ENCODE data around the gene ARHGAP45. TPM values are rescaled to one million over a fixed set of nuclear protein-coding genes. Genes with fewer than 3 reads are reported as not detected.

ARHGAP45 gene
- total RNA-seq, 1 donor from 2014 or later = 4.5 TPM

DNA sequence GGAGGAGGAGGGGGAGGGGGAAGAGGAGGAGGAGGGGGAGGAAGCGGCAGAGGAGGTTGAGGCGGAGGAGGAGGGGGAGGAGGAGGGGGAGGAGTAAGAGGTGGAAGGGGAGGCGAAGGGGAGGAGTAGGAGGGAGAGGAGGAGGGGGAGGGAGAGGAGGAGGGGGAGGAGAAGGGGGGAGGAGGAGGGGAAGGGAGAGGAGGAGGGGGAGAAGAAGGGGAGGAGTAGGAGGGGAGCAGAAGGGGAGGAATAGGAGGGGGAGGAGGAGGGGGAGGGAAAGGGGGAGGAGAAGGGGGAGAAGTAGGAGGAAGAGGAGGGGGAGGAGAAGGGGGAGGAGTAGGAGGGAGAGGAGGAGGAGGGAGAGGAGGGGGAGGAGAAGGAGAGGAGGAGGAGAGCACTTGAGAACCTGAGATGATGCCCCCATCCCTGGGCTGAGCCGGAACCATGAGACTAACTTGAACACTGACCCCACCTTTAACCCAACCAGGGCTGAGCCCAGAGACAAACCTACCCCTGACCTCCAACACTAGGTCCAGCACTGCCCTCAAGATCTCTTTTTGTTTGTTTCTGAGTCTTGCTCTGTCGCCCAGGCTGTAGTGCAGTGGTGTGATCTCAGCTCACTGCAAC, 14.5 kb upstream of the ARHGAP45 start:
- no peak overlapping the region for H3K27ac Mint-ChIP-seq
- peaks cover 3% of the 10 kb centered on the region for H3K36me3 Mint-ChIP-seq
- no peak overlapping the region for H3K4me3 Mint-ChIP-seq
- no peaks in the 10 kb centered on the region for H3K27me3 Mint-ChIP-seq
- no peaks in the 10 kb centered on the region for H3K9me3 Mint-ChIP-seq
- TF ChIP-seq, protein P1, sequence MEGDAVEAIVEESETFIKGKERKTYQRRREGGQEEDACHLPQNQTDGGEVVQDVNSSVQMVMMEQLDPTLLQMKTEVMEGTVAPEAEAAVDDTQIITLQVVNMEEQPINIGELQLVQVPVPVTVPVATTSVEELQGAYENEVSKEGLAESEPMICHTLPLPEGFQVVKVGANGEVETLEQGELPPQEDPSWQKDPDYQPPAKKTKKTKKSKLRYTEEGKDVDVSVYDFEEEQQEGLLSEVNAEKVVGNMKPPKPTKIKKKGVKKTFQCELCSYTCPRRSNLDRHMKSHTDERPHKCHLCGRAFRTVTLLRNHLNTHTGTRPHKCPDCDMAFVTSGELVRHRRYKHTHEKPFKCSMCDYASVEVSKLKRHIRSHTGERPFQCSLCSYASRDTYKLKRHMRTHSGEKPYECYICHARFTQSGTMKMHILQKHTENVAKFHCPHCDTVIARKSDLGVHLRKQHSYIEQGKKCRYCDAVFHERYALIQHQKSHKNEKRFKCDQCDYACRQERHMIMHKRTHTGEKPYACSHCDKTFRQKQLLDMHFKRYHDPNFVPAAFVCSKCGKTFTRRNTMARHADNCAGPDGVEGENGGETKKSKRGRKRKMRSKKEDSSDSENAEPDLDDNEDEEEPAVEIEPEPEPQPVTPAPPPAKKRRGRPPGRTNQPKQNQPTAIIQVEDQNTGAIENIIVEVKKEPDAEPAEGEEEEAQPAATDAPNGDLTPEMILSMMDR (conservative IDR thresholded peaks at IDR 0.05) = no peak
- H3K4me1 Mint-ChIP-seq (ENCODE audit: unreplicated experiment) = no peaks in the 10 kb centered on the region
- no peak for DNase-seq (ENCODE audit: extremely low spot score, unreplicated experiment)

DNA sequence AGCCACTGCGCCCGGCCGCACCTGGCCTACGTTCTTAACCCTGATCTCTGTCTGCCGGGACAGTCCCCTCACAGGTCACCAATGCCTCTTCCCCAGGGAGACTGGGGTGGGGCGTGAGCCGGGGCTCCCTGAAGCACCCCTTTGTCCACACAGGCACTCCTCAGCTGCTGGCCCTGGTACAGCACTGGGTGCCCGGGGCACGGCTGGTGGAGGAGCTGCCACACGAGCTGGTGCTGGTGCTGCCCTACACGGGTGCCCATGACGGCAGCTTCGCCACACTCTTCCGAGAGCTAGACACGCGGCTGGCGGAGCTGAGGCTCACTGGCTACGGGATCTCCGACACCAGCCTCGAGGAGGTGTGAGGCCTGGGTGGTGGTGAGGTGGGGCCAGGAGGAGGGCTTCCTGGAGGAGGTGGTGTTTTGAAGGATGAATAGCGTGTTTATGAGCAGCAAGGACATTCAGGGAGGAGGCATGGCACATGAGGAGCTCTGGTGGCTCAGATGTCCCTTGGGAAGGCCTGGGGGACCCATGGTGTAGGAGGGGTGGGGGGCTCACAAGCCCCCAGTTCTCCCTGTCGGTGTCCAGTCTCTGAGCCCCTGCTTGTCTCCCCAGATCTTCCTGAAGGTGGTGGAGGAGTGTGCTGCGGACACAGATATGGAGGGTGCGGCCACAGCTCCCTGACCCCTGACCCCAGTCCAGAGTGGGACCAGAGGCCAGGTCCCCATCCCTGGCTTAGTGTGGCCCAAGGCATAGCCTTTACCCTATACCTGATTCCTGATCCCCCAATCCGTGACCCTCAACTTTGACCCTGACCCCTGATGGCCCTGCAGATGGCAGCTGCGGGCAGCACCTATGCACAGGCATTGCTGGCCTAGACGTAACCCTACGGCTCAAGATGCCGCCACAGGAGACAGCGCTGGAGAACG, 13.5 kb upstream of the ARHGAP45 start:
- TF ChIP-seq, protein P1 (conservative IDR thresholded peaks at IDR 0.05) = no peak
- Mint-ChIP-seq H3K27ac (no peak overlapping the region), H3K4me1 (ENCODE audit: unreplicated experiment) (no peaks in the 10 kb centered on the region), H3K36me3 (peaks cover 3% of the 10 kb centered on the region), H3K9me3 (no peaks in the 10 kb centered on the region), H3K27me3 (no peaks in the 10 kb centered on the region), H3K4me3 (no peak overlapping the region)
- no peak for DNase-seq (ENCODE audit: extremely low spot score, unreplicated experiment)

DNA sequence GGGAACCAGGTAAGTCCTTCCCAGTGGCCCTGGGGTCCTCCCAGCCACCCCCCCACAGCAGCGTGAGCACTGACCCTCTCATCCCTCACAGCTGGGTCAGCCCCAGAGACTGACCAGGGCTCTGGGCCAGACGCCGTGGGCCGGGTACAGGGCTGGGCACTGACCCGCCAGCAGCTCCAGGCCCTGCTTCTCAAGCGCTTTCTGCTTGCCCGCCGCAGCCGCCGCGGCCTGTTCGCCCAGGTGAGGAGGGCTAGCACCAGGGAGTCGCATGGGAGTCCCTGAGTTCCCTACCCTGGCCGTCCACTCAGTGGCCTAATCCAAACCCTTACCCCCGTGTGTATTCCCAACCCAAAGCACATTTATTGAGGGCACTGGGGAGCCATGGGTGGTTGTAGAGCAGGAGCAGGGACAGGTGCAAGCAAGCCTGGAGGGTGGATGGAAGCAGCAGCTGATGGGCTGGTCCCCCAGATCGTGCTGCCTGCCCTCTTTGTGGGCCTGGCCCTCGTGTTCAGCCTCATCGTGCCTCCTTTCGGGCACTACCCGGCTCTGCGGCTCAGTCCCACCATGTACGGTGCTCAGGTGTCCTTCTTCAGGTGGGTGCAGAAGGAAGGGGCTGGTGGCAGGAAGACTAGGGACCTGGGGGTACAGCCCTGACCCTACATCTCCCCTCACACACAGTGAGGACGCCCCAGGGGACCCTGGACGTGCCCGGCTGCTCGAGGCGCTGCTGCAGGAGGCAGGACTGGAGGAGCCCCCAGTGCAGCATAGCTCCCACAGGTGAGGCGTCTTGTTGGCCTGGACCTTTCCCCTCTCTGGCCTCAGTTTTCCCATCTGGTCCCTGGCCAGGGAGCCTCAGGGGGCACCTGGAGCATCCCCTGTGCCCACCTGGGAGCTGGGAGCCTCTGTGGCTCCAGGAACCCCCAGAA, 12.6 kb upstream of the ARHGAP45 start:
- H3K27me3 Mint-ChIP-seq = no peaks in the 10 kb centered on the region

DNA sequence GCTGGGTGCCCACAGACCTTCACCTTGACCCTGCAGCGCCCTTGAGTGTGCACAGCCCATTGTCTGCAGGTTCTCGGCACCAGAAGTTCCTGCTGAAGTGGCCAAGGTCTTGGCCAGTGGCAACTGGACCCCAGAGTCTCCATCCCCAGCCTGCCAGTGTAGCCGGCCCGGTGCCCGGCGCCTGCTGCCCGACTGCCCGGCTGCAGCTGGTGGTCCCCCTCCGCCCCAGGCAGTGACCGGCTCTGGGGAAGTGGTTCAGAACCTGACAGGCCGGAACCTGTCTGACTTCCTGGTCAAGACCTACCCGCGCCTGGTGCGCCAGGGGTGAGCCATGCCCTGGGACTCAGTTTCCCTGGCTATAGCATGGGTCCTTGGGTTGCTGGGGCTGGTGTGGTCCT, 11.9 kb upstream of the ARHGAP45 start:
- no peak for DNase-seq (ENCODE audit: extremely low spot score, unreplicated experiment)
- TF ChIP-seq, protein P1 (conservative IDR thresholded peaks at IDR 0.05) = no peak
- Mint-ChIP-seq H3K27me3 (no peaks in the 10 kb centered on the region), H3K4me3 (no peak overlapping the region), H3K9me3 (no peaks in the 10 kb centered on the region), H3K27ac (no peak overlapping the region), H3K36me3 (peaks cover 3% of the 10 kb centered on the region), H3K4me1 (ENCODE audit: unreplicated experiment) (no peaks in the 10 kb centered on the region)

More for the DNA sequence above, 12.6 kb upstream of the ARHGAP45 start:
- TF ChIP-seq, protein P1 (conservative IDR thresholded peaks at IDR 0.05) = no peak
- Mint-ChIP-seq H3K4me1 (ENCODE audit: unreplicated experiment) (no peaks in the 10 kb centered on the region), H3K27ac (no peak overlapping the region), H3K9me3 (no peaks in the 10 kb centered on the region), H3K4me3 (no peak overlapping the region), H3K36me3 (peaks cover 3% of the 10 kb centered on the region)
- no peak for DNase-seq (ENCODE audit: extremely low spot score, unreplicated experiment)

DNA sequence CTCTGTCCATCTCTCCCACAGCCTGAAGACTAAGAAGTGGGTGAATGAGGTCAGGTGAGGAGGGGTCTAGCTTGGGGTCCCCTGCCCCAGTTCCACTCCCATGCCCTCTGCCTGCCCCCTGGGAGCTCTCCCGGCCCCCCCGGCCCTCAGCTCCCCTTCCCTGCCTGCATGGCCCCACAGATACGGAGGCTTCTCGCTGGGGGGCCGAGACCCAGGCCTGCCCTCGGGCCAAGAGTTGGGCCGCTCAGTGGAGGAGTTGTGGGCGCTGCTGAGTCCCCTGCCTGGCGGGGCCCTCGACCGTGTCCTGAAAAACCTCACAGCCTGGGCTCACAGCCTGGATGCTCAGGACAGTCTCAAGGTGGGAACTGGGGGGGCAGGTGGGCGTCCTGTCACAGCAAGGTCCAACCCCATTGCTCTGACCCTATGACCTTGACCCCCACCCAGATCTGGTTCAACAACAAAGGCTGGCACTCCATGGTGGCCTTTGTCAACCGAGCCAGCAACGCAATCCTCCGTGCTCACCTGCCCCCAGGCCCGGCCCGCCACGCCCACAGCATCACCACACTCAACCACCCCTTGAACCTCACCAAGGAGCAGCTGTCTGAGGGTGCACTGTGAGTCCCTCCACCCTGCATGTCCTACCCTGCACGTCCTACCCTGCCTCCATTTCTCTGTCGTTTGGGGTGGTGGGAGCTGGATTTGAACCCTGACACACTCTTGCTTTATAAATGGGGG, 10.9 kb upstream of the ARHGAP45 start:
- H3K27ac Mint-ChIP-seq = no peak overlapping the region
- no peak overlapping the region for H3K4me3 Mint-ChIP-seq

More for the DNA sequence above, 10.9 kb upstream of the ARHGAP45 start:
- TF ChIP-seq, protein P1 (conservative IDR thresholded peaks at IDR 0.05) = no peak
- Mint-ChIP-seq H3K27me3 (no peaks in the 10 kb centered on the region), H3K4me1 (ENCODE audit: unreplicated experiment) (no peaks in the 10 kb centered on the region), H3K9me3 (no peaks in the 10 kb centered on the region), H3K36me3 (peaks cover 3% of the 10 kb centered on the region)
- no peak for DNase-seq (ENCODE audit: extremely low spot score, unreplicated experiment)
